Measurements from ENCODE around the gene CALHM1. TPM values are rescaled to one million over a fixed set of nuclear protein-coding genes. Genes with fewer than 3 reads are reported as not detected.

Gene CALHM1
- total and polyA plus RNA-seq, 4 donors = not detected

DNA sequence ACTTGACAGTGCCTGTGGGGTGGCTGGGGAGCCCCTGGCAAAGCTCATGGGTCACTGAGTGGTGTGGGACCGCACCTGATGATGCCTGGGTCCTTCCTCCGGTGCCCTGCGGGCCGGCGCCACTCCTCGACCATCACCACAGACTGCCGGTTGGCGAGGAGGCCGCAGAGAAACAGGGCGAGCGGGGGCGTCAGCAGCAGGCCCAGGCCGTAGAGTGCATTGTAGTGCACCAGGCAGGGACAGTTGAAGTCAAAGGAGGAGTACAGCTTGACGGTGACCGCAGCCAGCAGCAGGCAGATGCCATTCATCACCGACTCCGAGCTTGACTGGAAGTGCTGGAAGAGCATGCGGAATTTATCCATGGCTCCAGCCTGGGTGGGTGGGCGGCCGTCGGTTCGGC, 20.0 kb upstream of the CALHM1 start (continued):
- TF ChIP-seq ZBTB33 (IDR thresholded peaks at IDR 0.05) = no peak
- no peak for TF ChIP-seq JUND (IDR thresholded peaks at IDR 0.05)

DNA sequence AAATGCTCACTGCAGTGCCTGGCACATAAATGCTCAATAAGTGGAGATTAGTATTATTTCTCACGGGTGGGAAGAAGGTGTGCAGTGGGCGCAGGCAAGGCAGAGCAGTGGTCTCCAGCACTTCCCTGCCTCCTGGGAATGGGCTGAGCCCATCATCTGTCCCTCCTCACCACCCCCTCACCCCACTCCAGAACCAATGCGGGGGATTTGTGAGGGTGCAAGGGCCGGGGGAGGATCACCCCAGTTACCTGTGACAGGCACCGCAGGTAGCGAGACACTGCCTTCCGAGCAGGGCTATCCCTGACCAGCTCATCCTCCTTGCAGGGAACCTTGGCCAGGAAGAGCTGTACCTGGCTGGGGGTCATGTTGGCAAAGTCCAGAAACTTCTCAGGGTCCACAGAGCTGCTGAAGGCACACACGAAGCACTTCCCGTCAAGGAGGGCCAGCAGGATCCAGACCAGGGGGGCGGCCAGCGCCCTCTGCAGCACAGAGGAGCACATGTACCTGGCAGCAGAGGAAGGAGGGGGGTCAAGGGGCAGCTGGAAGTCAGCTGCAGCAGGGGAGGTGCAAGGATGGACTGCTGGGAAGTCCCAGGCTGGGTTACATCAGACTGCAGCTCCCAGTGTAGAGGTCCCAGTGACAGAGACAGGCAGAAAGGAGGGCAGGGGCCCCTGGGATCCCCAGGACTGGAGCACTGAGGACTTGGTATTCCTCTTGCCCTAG, 17.5 kb upstream of the CALHM1 start:
- Histone ChIP-seq H3K4me1 (ENCODE audit: control insufficient read depth in 4 of 4, insufficient read depth in 4 of 4, low read length in 3 of 4) (no peaks in the 10 kb centered on the region), H3K9ac (ENCODE audit: low read depth in 1 of 2, low read length in 2 of 2) (no peak overlapping the region), H3K9me3 (ENCODE audit: control insufficient read depth in 4 of 4, low read length in 3 of 4) (no peaks in the 10 kb centered on the region), H3K27me3 (ENCODE audit: control insufficient read depth in 4 of 4, insufficient read depth in 4 of 4, low read length in 3 of 4) (no peaks in the 10 kb centered on the region), H3K27ac (ENCODE audit: low read depth in 1 of 2, low read length in 2 of 2) (no peak overlapping the region), H3K4me3 (ENCODE audit: low read depth in 1 of 3, low read length in 3 of 3) (no peak overlapping the region), H3K36me3 (ENCODE audit: control insufficient read depth in 4 of 4, insufficient read depth in 3 of 4, low read depth in 1 of 4, low read length in 3 of 4) (no peaks in the 10 kb centered on the region)
- no peak for TF ChIP-seq NR2F2 (IDR thresholded peaks at IDR 0.05)
- TF ChIP-seq, protein P1, sequence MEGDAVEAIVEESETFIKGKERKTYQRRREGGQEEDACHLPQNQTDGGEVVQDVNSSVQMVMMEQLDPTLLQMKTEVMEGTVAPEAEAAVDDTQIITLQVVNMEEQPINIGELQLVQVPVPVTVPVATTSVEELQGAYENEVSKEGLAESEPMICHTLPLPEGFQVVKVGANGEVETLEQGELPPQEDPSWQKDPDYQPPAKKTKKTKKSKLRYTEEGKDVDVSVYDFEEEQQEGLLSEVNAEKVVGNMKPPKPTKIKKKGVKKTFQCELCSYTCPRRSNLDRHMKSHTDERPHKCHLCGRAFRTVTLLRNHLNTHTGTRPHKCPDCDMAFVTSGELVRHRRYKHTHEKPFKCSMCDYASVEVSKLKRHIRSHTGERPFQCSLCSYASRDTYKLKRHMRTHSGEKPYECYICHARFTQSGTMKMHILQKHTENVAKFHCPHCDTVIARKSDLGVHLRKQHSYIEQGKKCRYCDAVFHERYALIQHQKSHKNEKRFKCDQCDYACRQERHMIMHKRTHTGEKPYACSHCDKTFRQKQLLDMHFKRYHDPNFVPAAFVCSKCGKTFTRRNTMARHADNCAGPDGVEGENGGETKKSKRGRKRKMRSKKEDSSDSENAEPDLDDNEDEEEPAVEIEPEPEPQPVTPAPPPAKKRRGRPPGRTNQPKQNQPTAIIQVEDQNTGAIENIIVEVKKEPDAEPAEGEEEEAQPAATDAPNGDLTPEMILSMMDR (IDR thresholded peaks at IDR 0.05; ENCODE audit: low read depth, low read length, missing input control) = no peak
- TF ChIP-seq, protein P2, sequence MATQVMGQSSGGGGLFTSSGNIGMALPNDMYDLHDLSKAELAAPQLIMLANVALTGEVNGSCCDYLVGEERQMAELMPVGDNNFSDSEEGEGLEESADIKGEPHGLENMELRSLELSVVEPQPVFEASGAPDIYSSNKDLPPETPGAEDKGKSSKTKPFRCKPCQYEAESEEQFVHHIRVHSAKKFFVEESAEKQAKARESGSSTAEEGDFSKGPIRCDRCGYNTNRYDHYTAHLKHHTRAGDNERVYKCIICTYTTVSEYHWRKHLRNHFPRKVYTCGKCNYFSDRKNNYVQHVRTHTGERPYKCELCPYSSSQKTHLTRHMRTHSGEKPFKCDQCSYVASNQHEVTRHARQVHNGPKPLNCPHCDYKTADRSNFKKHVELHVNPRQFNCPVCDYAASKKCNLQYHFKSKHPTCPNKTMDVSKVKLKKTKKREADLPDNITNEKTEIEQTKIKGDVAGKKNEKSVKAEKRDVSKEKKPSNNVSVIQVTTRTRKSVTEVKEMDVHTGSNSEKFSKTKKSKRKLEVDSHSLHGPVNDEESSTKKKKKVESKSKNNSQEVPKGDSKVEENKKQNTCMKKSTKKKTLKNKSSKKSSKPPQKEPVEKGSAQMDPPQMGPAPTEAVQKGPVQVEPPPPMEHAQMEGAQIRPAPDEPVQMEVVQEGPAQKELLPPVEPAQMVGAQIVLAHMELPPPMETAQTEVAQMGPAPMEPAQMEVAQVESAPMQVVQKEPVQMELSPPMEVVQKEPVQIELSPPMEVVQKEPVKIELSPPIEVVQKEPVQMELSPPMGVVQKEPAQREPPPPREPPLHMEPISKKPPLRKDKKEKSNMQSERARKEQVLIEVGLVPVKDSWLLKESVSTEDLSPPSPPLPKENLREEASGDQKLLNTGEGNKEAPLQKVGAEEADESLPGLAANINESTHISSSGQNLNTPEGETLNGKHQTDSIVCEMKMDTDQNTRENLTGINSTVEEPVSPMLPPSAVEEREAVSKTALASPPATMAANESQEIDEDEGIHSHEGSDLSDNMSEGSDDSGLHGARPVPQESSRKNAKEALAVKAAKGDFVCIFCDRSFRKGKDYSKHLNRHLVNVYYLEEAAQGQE (IDR thresholded peaks at IDR 0.05) = no peak
- TF ChIP-seq HNF4A (conservative IDR thresholded peaks at IDR 0.05) = no peak
- DNase-seq (ENCODE audit: low spot score) = no peak
- WGBS = 75% methylated on average over 11 of the region's 11 CpGs

- 90% methylated on average over 4 of the region's 4 CpGs for WGBS
- Histone ChIP-seq H3K4me3 (ENCODE audit: low read depth in 1 of 3, low read length in 3 of 3) (no peak overlapping the region), H3K27me3 (ENCODE audit: control insufficient read depth in 4 of 4, insufficient read depth in 4 of 4, low read length in 3 of 4) (no peaks in the 10 kb centered on the region), H3K9ac (ENCODE audit: low read depth in 1 of 2, low read length in 2 of 2) (no peak overlapping the region), H3K36me3 (ENCODE audit: control insufficient read depth in 4 of 4, insufficient read depth in 3 of 4, low read depth in 1 of 4, low read length in 3 of 4) (no peaks in the 10 kb centered on the region), H3K4me1 (ENCODE audit: control insufficient read depth in 4 of 4, insufficient read depth in 4 of 4, low read length in 3 of 4) (no peaks in the 10 kb centered on the region), H3K27ac (ENCODE audit: low read depth in 1 of 2, low read length in 2 of 2) (no peak overlapping the region), H3K9me3 (ENCODE audit: control insufficient read depth in 4 of 4, low read length in 3 of 4) (no peaks in the 10 kb centered on the region)
- no peak for DNase-seq (ENCODE audit: low spot score)
- TF ChIP-seq EGR1 (IDR thresholded peaks at IDR 0.05; ENCODE audit: low read depth in 2 of 2) = no peak
- TF ChIP-seq ZBTB33 (IDR thresholded peaks at IDR 0.05) = no peak
- no peak for TF ChIP-seq FOXA1 (IDR thresholded peaks at IDR 0.05)
- TF ChIP-seq, protein P1 (IDR thresholded peaks at IDR 0.05; ENCODE audit: low read depth, low read length, missing input control) = no peak
- no peak for TF ChIP-seq FOXA2 (IDR thresholded peaks at IDR 0.05)
- no peak for TF ChIP-seq SP1 (IDR thresholded peaks at IDR 0.05)
- no peak for TF ChIP-seq YY1 (IDR thresholded peaks at IDR 0.05)
These were observed 16.7 kb upstream of the CALHM1 start for GRCh38 chr10:103475437-103475836.
